ENCODE results near the gene RABGAP1. TPM values are rescaled to one million over a fixed set of nuclear protein-coding genes. Genes with fewer than 3 reads are reported as not detected.
A peak's percentile ranks its signal among the peaks of the same experiment; 100 is the strongest.
"Not testable (repeated sequence)": the region's sequence is repeated elsewhere in the genome, so short reads cannot be mapped to it uniquely, and the experiment has no call there.

The RABGAP1 gene
- total RNA-seq, 3 donors from 2014 or later = 49.1 to 93.4 (median 77.7) TPM

DNA sequence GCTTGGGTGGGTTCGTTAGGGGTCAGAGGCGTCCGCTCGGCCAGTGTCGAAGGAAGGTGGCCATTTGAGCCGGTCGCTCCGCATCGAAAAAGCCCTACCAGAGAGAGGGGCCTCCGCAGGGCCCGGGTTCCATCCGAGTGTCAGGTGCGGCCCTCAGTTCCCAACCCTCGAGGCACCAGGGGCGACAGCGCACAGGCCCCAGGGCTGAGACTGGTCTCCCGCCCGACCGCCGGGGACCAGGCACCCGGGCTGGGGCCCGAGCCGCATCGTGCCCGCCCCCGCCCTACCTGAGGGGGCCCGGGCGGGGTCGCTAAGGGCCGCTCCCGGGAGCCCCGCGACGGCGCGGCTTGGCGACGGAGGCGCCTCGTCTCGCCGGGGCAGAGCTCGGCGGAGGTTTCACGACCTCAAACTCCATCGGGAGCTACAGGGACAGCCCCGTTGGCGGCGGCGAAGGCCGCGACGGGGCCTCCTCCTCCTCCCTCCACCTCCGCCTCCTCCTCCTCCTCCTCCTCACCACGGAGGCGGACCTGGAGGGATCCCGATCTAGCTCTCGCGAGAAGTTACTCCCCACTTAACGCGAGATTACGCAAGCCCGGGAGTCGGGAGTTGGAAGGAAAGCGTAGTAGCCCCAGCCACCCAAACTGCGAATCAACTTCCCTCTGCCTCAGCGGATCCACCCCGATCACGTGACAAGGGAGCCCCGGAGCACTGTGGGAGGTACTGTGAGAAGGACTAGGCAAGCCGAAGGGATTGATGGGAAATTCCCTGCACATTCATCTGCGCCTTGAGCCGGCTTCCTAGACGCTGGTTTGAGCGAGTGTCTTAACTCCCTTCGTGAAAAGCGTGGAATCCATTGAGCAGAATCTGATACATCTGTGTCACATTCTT, 35.8 kb upstream of the RABGAP1 start, which contains the start of gene RC3H2:
TSS of gene RC3H2 (minus strand) at position 537 of the 888 bp plus-strand sequence. CDS start 7,850 bp downstream, outside the sequence.
- intact Hi-C loops (cut with DNase I; ENCODE audit: low total_unique reads) = no loop called here
- Histone ChIP-seq H3K4me3 (peak within 1 kb of the TSS; percentile 90 to 96 (median 96)), H3K27ac (peak within 1 kb of the TSS; percentile 96 to 98), H3K27me3 (no peaks in the 10 kb centered on the region), H3K4me1 (no peaks in the 10 kb centered on the region), H3K9me3 (no peaks in the 10 kb centered on the region), H3K36me3 (no peaks in the 10 kb centered on the region)
- TF ChIP-seq, protein P1, sequence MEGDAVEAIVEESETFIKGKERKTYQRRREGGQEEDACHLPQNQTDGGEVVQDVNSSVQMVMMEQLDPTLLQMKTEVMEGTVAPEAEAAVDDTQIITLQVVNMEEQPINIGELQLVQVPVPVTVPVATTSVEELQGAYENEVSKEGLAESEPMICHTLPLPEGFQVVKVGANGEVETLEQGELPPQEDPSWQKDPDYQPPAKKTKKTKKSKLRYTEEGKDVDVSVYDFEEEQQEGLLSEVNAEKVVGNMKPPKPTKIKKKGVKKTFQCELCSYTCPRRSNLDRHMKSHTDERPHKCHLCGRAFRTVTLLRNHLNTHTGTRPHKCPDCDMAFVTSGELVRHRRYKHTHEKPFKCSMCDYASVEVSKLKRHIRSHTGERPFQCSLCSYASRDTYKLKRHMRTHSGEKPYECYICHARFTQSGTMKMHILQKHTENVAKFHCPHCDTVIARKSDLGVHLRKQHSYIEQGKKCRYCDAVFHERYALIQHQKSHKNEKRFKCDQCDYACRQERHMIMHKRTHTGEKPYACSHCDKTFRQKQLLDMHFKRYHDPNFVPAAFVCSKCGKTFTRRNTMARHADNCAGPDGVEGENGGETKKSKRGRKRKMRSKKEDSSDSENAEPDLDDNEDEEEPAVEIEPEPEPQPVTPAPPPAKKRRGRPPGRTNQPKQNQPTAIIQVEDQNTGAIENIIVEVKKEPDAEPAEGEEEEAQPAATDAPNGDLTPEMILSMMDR (IDR thresholded peaks at IDR 0.05) = no peak
- TF ChIP-seq POLR2AphosphoS5 (IDR thresholded peaks at IDR 0.05) = peak; percentile 91 to 98 (median 93)
- TF ChIP-seq POLR2A (IDR thresholded peaks at IDR 0.05) = peak; percentile 94
- DNase-seq (ENCODE audit: low spot score in 2 of 2) = peak; percentile 97 to 98

DNA sequence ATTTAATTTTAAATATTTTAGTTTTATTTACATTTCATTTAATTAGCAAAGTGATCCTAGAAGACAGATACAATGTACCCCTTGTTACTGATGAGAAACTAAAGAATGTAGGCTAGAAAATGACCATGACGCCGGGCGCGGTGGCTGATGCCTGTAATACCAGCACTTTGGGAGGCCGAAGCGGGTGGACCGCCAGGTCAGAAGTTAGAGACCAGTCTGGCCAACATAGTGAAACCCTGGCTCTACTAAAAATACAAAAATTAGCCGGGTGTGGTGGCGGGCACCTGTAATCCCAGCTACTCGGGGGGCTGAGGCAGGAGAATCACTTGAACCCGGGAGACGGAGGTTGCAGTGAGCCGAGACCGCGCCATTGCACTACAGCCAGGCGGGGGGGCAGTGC, 34.7 kb upstream of the RABGAP1 start:
- H3K4me3 ChIP-seq; H3K36me3 ChIP-seq; DNase-seq (ENCODE audit: low spot score in 2 of 2); H3K4me1 ChIP-seq; intact Hi-C loops (cut with DNase I; ENCODE audit: low total_unique reads); H3K27me3 ChIP-seq; H3K27ac ChIP-seq; H3K9me3 ChIP-seq: not testable (repeated sequence)

DNA sequence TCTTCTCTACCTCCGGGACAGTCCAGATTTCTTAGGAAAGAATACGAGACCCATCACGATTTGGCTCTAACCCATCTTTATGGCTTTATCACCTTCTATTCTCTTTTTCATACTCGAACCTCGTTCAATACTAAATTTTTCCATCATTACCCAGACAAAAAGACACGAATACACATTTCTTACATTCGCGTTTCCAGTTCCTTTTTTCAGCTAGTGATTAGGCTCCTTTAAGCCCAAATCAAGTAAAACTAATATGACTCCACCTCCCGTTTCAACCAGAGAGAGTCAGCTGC, 28.2 kb upstream of the RABGAP1 start:
- Histone ChIP-seq H3K4me1 (no peaks in the 10 kb centered on the region), H3K27me3 (no peaks in the 10 kb centered on the region), H3K36me3 (no peaks in the 10 kb centered on the region), H3K4me3 (peak overlapping the region; percentile 75 to 88 (median 81)), H3K27ac (peak overlapping the region; percentile 83 to 92), H3K9me3 (no peaks in the 10 kb centered on the region)
- TF ChIP-seq POLR2A (IDR thresholded peaks at IDR 0.05) = no peak
- TF ChIP-seq, protein P1 (IDR thresholded peaks at IDR 0.05) = no peak
- no peak for TF ChIP-seq POLR2AphosphoS5 (IDR thresholded peaks at IDR 0.05)
- no peak for DNase-seq (ENCODE audit: low spot score in 2 of 2)
- intact Hi-C loops (cut with DNase I; ENCODE audit: low total_unique reads) = no loop called here

DNA sequence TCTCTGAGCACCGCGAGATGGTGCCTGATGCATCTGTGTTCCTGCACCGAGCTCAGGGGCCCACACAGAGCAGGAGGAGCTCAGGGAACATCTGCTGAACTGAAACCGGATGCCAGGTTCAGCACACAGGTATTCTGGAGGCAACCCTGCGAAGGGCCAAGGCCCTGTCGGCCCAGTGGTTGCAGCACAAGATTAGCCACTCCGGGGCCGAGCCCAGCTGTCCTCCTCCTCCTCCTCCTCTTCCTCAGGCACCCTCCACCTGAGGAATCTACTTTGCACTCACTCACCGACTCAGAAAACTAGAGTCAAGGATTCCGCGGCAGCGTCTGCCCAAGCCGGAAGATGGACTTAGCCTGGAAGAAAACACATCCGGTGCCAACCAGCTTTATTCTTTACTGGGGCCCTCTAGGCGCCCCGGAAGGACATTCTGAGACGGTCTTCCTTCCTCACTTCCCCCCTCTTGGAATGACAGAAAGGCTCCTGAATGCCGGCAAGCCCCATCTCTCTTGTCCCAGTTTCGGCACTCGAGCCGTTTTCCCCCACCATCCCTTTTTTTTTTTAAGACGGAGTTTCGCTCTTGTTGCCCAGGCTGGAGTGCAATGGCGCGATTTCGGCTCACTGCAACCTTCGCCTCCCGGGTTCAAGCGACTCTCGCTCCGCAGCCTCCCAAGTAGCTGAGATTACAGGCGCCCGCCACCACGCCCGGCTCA, 27.7 kb upstream of the RABGAP1 start, which contains the start of gene ZBTB6:
TSS of gene ZBTB6 (minus strand) at position 360 of the 710 bp plus-strand sequence. CDS start 1,251 bp downstream, outside the sequence.
- peak within 1 kb of the TSS; percentile 83 to 92 for H3K27ac ChIP-seq

DNA sequence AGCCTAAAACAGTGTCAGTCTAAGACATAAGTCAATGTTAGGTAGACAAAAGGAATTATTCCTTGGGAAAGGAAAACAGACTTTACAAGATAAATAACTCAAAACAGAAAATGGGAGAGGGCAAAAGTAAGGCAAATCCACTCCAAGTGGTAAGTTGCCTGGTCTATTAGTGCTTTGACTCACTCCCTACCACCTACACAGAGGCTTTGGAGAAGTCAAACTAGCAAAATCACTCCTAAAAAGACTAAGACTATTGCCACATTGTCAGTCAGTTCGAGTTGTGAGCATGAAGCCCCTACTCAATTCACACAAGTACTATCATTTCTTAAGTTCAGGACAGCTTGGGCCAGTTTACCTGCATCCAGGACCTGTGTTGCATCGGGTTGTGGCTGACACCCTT, 22.5 kb upstream of the RABGAP1 start:
- no peak for DNase-seq (ENCODE audit: low spot score in 2 of 2)
- no peaks in the 10 kb centered on the region for H3K36me3 ChIP-seq
- TF ChIP-seq, protein P1 (IDR thresholded peaks at IDR 0.05) = no peak
- no peak for TF ChIP-seq POLR2A (IDR thresholded peaks at IDR 0.05)
- intact Hi-C loops (cut with DNase I; ENCODE audit: low total_unique reads) = no loop called here
- H3K4me1 ChIP-seq = no peaks in the 10 kb centered on the region
- no peak overlapping the region for H3K27ac ChIP-seq
- H3K27me3 ChIP-seq = no peaks in the 10 kb centered on the region
- H3K9me3 ChIP-seq = no peaks in the 10 kb centered on the region
- H3K4me3 ChIP-seq = no peak overlapping the region

More for the DNA sequence above, 27.7 kb upstream of the RABGAP1 start, which contains the start of gene ZBTB6:
- intact Hi-C loops (cut with DNase I; ENCODE audit: low total_unique reads) = no loop called here
- H3K4me1 ChIP-seq = no peaks in the 10 kb centered on the region
- H3K9me3 ChIP-seq = no peaks in the 10 kb centered on the region
- TF ChIP-seq POLR2A (IDR thresholded peaks at IDR 0.05) = no peak
- peak in 2 of 3 donors; percentile 73 to 76 for TF ChIP-seq POLR2AphosphoS5 (IDR thresholded peaks at IDR 0.05)
- no peaks in the 10 kb centered on the region for H3K27me3 ChIP-seq
- peak within 1 kb of the TSS; percentile 75 to 88 (median 81) for H3K4me3 ChIP-seq
- H3K36me3 ChIP-seq = no peaks in the 10 kb centered on the region
- peak; percentile 56 to 60 for DNase-seq (ENCODE audit: low spot score in 2 of 2)

DNA sequence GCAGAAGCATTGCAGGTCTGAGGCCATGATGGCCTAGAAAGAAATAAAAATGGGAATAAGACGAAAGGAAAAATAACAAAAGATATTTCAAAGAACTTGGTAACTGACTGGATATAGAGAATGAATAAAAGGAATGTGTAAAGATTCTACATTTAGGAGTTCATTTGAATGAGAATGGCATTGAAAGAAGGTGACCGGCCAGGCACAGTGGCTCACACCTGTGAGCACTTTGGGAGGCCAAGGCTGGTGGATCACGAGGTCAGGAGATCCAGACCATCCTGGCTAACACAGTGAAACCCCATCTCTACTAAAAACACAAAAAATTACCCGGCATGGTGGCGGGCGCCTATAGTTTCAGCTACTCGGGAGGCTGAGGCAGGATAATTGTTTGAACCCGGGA, 18.1 kb upstream of the RABGAP1 start:
- no peak overlapping the region for H3K4me3 ChIP-seq
- no peaks in the 10 kb centered on the region for H3K4me1 ChIP-seq
- H3K27ac ChIP-seq = no peak overlapping the region
- no peak for DNase-seq (ENCODE audit: low spot score in 2 of 2)
- no peak for TF ChIP-seq POLR2AphosphoS5 (IDR thresholded peaks at IDR 0.05)
- TF ChIP-seq POLR2A (IDR thresholded peaks at IDR 0.05) = no peak
- TF ChIP-seq, protein P1 (IDR thresholded peaks at IDR 0.05) = no peak
- no peaks in the 10 kb centered on the region for H3K9me3 ChIP-seq
- H3K36me3 ChIP-seq = no peaks in the 10 kb centered on the region
- intact Hi-C loops (cut with DNase I; ENCODE audit: low total_unique reads) = no loop called here
- no peaks in the 10 kb centered on the region for H3K27me3 ChIP-seq
